GM21825 (cell line): ENCODE data around the gene SLC41A1.
A peak's percentile ranks its signal among the peaks of the same experiment; 100 is the strongest.
"Not testable (repeated sequence)": the region's sequence is repeated elsewhere in the genome, so short reads cannot be mapped to it uniquely, and the experiment has no call there.

Experiments used
- ATAC-seq: cut with Tn5 transposase; IDR thresholded peaks from one replicate; pipeline ENCODE4 v1.9.1; 2021; ENCODE audit warnings: mild to moderate bottlenecking, moderate library complexity; ENCODE audit not compliant: unreplicated experiment

Gene SLC41A1

DNA sequence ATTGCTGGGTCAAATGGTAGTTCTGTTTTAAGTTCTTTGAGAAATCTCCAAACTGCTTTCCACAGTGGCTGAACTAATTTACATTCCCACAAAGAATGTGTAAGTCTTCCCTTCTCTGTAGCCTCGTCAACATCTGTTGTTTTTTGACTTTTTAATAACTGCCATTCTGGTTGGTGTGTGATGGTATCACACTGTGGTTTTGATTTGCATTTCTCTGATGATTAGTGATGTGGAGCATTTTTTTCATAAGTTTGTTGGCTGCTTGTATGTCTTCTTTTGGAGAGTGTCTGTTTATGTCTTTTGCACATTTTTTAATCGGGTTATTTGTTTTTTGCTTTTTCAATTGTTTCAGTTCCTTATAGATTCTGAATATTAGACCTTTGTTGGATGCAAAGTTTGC lies 10.3 kb upstream of the SLC41A1 start:
- ATAC-seq = not testable (repeated sequence)

DNA sequence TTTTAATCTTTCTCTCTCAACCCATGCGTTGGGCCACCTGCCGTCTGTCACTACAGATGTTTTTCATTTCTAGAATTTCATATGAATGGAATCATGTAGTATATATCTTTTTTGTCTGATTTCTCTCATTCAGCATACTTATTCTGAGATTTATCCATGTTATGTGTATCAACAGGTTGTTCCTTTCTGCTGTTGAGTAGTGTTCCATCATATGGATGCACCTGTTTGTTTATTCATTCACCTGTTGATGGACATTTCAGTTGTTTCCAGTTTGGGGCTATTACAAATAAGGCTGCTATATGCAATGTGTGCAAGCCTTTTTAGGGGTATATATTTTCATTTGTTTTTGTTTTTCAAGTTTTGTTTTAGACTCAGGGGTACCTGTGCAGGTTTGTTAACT lies 9.4 kb upstream of the SLC41A1 start:
- no peak for ATAC-seq

DNA sequence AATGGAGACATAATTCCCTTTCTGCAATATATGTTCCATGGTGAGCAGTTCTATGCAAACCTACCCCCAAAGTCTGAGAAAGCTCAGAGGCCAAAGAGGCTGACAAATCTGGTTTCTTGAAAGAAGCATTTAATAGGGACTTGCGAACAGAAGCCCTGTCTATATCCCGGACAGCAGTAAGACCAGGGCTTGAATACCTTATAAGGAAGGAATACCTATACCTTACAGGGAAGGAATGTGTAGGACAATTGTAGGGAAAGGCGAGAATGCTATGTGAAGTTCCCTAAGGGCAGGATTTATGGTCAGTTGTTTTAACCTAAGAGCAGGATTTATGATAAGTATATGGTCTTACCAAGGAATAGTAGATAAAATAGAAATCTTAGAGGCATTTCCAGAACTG lies 5.0 kb upstream of the SLC41A1 start:
- ATAC-seq = no peak

DNA sequence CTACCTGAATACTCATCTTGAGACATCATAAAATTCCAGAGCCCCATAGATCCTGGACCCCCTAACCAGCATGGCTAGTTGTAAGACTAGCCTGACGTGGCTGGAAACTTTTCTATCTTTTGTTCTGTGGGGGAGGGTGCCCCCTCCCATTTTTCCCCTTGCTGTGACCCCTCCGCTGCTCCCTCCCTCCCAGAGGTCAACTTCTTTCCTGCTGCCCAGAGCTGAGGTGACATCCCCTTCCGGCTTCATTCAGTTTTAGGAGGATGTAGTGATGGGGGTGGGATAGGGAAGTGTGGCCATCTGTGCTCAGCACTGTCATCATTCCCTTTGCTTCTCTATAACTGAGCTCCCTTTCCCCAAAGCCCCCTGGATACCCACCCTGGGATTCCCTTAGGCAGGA lies 4.4 kb upstream of the SLC41A1 start:
- ATAC-seq = no peak

DNA sequence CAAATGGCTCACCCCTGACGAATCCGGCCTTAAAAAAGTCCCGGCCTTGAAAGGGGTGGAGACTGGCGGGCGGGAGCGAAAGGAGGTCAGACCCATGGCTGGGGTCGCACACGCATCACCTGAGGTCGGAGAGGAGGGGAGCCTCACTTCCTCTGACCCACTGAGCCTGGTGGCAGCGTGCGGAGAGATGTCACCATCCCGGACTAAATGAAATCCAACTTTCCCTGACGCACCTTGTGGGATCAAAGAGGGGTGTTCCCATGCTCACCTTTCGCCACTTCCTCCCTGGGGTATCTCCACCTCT lies 709 bp upstream of the SLC41A1 start:
- ATAC-seq = peak; percentile 4

DNA sequence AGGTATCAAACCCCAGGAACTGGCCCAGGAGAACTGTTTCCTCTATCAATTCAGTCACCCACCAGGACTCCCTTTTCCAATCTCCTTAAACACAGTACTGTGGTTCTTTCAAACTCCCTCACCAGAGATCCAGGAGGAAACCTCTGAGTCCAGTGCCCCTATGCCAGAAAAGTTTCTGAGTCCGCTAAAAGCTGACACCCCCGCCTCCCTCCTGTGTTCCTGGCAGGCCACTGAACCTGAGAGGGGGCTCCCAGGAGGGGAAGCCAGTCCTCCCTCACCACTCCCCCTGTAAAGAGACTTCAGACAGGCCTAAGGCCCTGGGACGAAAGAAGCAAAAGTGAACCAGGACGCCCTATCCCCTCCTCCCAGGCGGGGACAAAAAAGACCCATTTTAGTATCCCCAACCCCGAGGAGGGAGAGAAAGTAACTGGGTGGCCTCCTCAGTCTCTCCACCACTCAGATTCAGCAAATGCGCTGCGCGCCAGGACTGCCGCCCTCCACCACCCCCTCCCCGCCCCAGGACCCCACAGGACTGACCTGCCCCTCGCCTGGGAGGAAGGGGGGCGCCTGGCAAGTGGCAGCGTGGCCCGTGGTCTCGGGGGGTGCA lies 624 bp downstream of the SLC41A1 start:
- no peak for ATAC-seq

DNA sequence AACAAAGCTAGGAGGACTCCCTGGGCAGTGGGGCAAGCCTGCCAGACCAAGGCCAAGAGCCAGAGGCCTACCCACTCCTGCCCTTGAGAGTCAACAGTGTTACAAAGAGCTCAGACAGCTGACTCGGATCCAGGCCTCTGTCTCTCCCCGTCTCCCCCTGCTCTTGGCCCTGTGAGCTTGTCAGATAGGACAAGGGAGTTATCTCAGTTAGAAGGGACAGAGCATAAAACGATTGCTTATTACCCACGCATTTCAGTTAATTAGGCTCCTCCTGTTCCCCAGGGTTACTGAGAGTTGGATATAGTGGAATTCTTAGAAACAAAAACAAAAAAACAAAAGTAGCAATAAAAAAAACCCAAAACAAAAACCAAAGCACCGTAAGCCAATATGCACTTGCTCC lies 1.3 kb downstream of the SLC41A1 start:
- no peak for ATAC-seq

DNA sequence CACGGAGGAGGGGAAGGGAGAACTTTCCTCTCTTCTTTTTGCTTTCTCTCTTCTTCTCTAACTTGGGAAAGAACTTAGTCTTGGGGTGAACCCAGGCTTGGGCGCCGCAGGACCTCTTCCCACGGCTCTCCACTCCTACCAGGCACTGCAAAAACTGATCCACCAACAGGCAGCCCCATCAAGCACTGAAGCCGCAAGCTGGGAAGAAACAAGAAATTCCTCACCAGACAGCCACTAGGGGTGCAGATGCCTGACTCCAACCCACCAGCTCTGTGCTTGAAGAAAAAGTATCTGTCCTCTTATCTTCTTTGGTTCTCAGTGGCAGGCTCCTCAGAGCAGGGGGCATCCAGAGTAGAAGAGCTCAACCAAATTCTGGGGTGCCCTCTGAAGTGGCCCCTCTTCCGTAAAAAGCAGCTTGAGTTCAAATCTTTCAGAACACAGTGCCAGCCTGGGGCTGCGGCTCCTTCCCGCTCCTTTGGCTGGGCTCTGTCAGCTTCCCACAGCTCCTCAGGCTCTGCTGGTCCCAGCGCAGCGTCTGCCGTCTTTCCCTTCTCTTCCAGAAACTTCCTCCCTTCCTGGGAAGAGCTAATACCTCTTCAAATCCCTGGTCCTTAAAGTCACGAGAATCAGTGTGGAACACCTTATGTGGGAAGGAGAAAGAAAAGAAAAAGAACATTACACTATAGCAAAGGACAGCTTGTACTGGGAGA lies 2.4 kb downstream of the SLC41A1 start:
- ATAC-seq = no peak

DNA sequence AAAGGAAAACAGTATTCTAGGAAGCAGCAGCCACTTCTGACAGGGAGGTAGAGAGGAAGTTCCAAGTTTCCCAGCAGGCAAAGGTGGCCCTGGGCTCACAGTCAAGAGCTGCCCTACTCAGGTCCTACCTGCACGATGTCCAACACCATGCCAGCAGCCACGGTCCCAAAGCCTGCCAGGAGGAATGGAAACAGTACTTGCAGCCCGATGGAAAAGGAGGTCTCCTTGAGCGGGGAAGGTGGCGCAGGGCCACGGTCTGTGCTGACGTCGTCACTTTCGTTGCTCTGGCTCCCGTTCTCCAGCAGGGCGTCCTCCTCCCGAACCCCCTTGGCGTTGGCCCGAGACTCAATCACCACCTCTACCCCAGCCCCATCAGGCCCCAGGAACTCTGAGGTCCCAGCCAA lies 3.1 kb downstream of the SLC41A1 start:
- ATAC-seq = no peak

DNA sequence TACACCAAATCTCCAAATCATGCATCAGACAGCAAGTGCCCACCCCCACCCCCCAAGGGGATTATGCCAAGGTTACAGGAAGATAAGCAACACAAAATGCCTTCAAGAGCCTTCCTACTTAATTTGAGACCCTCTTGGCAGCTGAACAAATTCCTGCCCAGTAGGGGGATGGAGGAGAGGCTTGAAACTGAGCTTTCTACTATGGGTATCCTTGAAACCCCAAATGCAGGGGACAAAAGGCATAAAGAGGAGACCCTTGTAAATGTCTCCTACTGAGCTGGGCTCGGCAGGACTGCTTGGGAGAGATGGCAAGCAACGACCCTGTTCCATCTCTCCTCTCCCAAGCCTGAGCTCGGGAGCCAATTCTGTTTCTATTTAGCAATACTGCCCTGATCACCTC lies 3.5 kb downstream of the SLC41A1 start:
- no peak for ATAC-seq

DNA sequence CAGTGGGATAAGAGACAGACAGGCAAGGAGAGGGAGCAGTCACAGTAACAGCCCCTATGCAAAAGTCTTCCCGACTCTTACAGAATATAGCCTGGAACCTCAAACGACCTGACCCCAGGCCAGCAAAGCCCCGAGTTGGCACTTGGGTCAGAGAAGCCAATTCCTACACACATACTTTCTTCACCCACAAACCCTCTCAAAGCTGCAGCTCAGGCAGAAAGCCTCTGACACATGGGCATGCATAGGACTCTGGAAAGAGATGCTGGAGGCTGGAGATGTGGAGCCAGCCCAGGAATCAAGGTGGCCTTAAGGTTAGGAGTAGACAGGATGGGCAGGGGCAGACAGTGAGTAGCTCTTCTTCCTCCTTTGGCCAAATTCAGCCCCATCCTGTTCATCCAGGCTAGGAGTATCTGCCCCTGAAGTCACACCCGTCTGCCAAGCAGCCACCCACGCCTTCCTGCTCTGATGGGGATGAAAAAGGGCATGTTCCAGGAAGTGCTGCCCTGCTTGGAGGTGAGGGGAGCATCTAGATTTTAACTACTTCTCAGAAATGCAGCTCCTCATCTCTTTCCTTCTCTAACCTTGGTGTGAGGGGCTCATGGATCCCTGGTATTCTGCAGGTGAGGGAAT lies 7.8 kb downstream of the SLC41A1 start:
- ATAC-seq = no peak

DNA sequence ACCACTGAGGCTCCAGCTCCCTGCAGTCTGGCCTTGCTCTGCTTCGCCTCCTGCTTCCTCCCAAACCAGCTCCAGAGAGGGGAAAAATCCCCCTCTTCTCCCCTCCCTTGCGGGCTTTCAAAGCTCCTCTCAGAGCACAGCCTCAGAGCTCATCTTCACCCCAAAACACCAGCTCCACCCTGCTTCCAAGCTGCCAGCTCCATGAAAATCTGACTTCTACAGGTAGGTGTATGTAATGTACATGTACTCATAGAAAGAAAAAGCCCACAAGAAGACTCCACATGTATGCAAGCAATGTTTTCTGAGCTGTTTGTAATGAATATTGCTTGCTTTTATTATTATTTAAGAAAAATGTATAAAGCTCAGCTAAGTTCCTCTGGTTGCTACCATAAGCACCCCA lies 8.4 kb downstream of the SLC41A1 start:
- no peak for ATAC-seq

DNA sequence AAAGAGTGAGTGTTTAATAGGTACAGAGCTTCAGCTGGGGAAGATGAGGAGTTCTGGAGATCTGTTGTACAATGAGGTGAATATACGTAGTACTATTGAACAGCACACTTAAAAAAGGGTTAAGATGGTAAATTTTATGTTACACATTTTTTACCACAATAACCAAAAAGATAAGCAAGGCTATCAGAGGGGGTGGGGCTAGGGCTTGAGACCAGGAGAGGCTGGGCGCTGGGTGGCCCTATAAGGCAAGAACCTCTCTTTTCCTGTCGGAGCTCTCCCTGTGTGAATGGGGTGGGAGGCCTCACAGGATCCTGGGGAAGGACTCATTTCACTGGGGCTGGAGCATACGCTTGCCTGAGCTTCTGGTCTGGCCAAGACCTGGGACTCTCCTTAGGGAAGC lies 9.0 kb downstream of the SLC41A1 start:
- ATAC-seq = no peak

DNA sequence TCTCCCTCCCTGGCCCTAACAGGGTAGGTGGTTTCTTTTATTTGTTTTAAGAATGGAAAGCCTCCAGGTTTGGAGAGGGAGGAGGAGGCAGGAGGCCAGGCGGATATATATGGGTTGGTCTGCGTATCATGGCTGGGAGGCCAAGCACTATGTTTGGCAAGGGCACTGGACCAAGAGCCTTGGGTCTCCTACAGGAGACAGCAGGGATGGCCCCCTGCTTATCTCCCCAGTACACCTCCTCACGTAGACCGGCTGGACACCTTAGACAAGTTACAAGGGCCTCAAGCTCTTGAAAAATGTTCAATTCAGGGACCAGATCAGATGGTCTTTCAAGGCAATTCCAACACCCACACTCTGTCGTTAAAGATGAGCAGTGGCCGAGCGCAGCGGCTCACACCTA lies 10.9 kb downstream of the SLC41A1 start:
- no peak for ATAC-seq

DNA sequence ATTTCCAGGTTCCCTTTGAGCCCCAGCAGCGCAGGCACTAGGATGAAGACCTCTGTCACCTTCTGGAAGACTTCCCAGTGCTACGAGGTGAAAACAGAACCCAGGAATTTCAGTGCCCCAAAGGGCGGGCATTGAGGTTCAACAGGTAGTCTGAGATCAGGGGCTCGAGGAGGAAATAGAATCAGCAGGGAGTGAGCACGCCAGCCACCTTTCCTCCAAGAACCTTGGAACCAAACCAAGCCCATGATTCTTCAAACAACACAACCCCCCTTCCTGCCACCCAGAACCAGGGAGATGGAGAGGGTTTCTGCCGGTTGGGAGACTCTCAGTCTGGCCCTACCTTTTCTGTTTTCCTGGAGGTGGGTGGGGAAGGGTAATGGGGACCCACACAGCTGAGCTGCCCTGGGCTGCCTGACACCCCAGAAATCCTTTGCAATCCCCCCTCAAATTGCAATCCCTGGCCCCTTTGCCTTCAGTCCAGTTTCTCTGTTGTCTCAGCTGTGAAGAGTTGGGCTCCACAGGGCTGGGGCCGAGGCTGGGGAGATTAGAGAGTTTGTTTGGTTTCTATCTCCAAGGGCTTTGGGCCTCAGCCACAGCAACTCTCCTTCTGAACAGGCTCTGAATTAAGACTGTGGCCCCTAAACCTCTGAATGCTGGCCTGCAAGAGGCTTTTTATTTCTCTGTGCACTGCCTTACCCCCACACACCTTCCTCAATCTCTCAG lies 11.9 kb downstream of the SLC41A1 start:
- ATAC-seq = no peak

DNA sequence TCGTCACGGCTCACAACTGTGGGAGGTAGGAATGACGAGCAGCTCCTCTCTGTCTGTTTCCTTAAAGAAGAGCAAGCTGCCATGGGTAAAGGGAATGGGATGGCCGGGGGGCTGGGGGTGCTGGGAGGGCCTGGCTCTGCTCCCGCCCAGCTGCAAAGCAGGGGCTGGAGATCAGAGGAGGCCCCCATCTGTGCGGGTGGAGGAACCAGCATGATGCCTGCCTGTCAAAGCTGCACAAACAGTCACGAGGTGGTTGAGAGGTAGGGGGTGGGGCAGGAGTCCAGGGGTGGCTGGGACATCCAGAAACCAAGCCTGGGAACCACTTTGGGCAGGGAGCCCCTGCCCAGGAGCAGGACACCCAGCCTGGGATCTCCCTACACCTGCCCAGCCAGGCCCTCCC lies 12.6 kb downstream of the SLC41A1 start:
- no peak for ATAC-seq

DNA sequence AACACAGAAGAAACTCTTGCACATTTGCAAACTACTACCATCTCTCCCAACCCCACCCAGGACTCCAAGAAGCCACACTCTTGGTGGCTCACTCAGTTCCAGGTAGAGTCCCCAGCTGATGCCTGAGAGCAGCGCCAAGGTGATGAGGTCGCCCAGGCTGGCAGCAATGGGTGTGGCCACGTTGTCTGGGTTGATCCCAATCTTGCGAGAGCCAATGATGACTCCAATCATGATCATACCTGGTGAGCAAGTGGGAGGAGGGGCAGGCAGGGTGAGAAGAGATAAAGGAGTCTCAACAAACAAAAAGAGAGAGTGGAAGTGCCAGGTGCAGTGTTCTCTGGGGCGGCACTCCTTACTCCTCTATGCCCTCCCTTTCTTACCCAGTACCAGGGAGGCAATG lies 14.4 kb downstream of the SLC41A1 start:
- no peak for ATAC-seq

DNA sequence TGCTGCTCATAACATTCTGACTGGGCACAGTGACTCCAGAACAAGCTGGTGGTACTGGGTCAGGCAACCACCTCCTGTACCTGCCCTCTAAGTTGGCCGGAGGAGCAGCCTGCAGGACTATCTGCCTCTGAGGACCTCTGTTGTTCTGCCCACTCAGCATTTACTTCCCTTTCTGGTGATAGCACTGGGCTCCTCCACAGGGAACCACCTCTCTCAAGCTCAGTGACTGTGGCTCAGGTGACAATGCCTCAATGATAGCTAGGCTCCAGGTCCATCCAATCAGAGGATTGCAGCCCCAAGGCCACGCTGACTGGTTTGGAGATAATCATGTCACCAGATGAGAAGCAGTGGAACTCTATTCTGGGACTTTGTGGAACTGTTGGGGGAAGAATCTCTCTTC lies 15.8 kb downstream of the SLC41A1 start:
- no peak for ATAC-seq

DNA sequence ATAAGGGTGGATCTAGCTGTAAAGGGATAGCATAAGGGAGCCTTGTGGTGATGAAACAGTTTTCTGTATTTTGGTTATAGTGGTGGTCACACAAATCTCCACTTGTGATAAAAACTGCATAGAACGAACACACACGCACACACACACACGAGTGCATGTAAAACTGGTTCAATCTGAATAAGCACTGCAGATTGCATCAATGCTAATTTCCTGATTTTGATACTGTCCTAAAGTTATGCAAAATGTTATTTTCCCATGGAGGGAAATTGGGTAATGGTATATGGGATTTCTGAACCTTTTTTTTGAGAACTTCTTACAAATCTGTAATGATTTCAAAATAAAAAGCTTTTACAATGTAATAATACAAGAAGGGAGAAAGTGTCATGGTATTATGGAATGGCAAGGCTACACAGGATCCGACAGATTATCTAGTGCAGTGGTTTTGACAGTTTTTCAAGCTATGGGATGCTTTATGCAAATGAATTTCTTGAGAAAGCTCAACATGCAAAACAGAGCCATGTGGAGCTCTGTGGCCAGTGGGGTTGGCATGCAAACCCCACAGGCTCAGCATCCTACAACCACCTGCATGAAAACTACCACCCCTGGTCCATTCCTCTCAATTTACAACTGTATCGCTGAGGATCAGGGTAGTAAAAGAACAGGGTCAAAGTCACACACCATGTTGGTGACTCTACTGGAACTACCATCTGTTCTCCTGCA lies 18.8 kb downstream of the SLC41A1 start:
- no peak for ATAC-seq

DNA sequence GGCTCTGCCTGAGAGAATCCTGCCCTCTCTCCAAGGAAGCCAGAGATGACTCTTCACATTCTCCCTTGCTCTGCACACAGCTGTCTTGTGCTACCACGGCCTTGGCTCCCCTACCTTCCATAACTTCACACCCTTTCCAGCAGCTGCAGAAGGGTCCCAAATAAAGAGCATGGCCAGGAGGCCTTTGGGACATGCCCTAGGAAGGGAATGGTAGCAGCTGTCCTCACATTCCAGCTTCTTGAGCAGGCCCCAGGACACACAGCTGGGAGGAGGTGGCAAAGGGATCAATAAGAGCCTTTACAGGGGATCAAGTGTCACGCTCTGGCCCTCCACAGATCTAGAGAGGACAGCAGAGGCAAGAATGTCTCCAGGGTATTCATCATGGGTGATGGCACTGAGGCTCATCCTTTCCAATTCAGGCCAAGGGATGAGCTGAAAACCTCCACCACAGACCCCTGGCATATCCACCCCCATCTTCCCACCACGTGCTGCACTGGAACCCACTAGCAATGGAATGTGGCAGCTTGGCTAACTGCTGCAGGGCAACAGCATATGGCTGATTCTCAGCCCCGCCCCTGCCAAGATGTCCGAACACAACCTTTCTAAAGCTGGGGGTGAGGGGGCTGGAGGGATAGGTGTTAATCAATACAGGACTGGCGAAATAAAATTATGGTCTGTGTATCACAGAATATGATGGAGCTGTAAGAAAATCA lies 19.9 kb downstream of the SLC41A1 start:
- ATAC-seq = no peak

DNA sequence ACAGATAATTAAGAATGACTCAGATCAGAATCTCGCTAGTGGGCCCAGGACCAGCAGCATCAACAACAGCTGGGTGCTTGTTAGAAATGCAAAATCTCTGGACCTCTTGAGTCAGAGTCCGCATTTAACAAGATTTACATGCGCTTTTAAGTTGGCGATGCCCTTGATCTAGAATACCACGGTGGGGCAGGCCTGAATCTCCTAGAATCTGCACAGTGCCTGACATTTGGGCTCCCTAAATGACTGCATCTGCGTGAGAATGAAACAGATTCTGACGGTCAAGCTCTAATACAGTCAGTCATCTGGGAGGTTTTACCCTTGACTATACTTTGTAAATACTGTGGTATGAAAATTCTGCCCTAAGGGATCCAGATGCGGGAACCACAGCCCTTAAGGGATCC lies 20.5 kb downstream of the SLC41A1 start:
- no peak for ATAC-seq
